GM19043 (cell line): Measurements from ENCODE around the gene NR5A1.

Source experiments
- ATAC-seq: cut with Tn5 transposase; IDR thresholded peaks from one replicate; pipeline ENCODE4 v1.9.1; 2021; ENCODE audit warnings: low read depth; ENCODE audit not compliant: unreplicated experiment

The NR5A1 gene

GRCh38 chr9:124448019-124448418 is 59.2 kb downstream of the NR5A1 start:
- no peak for ATAC-seq

- ATAC-seq: no peak
These were observed 59.9 kb downstream of the NR5A1 start for GRCh38 chr9:124447297-124447661.

DNA sequence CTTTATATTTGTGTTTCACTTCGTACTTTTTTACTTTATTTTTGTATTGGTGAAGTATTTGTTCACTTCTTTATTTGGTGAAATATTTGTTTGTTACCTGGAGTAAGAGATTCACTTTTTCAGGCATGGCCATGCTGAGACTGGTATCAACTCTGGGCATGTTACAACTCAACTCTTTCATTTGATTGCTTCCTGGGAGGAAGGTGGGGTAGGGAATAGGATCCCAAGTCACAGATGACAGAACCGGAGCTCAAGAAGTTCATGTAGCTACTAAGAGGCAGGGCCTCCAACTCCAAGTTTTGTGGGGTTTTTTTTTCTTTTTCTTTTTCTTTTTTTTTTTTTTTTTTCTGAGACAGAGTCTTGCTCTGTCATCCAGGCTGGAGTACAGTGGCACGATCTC is 63.0 kb downstream of the NR5A1 start:
- no peak for ATAC-seq

- no peak for ATAC-seq
These were observed 63.6 kb downstream of the NR5A1 start for GRCh38 chr9:124443625-124444024.

- ATAC-seq: no peak
These were observed 64.4 kb downstream of the NR5A1 start for GRCh38 chr9:124442826-124443225.

GRCh38 chr9:124442379-124442778 is 64.8 kb downstream of the NR5A1 start:
- no peak for ATAC-seq

GRCh38 chr9:124441291-124441690 is 65.9 kb downstream of the NR5A1 start:
- ATAC-seq: no peak

DNA sequence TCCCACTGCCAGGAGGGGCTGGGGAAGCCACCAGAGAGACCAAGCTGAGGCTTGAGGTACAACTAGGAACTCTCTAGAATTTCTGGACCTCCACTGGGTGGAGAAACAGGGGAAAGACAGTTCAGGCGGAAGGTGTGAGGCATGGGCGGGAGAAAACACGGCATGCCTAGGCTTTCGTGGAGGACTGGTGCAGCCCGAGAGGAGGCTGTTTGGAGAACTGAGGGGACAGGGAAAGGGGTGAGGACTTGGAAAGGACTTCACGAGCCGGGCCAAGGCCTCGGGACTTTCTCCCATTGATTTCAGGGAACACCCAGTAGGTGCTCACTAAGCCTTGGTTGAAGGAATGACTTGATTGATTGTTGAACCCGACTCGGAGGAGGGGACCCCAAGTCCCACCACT is 66.4 kb downstream of the NR5A1 start:
- ATAC-seq: no peak

DNA sequence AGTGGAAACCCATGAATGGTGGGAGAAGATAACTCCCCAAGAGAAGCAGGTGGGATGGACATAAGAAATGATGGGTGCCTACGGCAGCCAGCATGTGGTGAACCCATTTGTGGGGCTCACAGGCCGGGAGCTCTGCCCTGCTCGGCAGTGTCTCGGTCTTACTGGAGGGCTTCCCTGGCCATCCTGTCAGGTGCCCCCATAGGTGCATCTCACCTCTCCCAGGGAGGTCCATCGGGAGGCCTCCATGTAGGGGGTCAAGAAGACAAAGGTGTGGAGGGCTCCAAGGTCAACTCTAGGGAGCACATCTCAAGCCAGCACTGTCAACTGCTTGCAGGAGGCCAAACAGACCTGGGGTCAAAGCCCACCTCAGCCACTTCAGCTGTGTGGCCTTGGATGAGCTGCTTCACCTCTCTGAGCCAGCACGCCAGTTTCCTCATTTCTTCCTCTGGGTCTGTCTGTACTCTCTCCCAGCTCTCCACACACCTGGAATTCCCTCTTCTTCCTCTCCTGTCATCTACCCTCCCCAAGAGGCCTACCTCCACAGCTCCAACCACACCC is 67.4 kb downstream of the NR5A1 start:
- ATAC-seq: no peak

DNA sequence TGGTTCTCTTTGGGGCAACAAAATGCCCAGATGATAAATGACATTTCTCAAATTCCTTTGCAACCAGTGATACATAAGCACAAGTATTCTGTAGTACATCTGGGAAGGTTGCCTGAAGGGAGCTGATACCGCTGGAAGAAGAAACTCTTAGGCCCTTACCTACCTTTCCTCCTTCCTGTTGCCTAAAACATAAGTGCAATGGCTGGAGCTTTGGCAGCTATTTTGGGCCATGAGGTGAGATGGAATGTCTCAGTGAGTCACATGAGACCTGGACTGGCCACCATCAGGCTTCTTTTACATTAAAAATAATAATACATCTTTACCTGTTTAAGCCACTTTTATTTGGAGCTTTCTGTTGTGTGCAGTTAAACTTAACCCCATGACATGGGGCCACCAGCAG is 68.1 kb downstream of the NR5A1 start:
- no peak for ATAC-seq

DNA sequence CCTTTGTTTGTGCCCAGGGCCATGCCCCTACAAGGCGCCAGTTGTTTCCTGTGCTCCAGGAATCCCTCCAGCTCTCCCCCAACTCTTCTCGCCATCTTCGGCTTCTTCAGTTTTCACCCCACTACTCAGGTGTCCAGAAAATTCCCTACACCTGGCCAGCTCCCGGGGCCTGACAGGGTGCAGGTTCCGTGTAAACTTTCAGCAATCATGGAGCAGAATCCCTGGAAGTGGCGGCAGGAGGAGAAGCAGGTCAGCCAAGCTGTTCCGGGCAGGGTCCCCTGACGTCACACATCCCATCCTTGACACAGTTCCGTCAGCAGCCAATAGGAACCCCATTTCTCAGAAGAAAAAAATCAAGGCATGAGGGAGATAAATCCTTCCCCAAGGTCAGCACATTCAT is 69.1 kb downstream of the NR5A1 start:
- ATAC-seq: no peak

DNA sequence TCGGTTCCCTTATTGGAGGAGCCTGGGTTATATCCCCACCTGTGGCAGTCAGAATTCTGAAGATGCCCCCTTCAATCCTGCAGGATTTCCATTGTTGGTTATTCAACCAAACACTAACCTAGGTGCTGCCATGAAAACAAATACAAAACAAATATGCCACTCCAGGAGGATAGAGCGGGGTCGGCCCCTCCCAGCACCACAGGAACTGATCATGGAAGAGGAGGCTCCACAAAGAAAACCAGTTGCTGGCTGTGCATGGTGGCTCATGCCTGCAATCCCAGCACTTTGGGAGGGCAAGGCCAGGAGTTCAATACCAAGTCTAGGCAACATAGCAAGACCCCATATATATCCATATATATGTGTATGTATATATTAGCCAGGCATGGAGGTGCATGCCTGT is 70.1 kb downstream of the NR5A1 start:
- no peak for ATAC-seq

GRCh38 chr9:124436320-124436719 is 70.9 kb downstream of the NR5A1 start:
- ATAC-seq: no peak
